Uterus (tissue), 4 donors: ENCODE measurements around the gene MRC2. TPM values are rescaled to one million over a fixed set of nuclear protein-coding genes. Genes with fewer than 3 reads are reported as not detected.
"Not testable (repeated sequence)": the region's sequence is repeated elsewhere in the genome, so short reads cannot be mapped to it uniquely, and the experiment has no call there.

ENCODE experiments used
- DNase-seq, 2 donors: peaks; one replicate each; pipeline ENCODE4 v3.0.0-alpha.2; 2019 to 2020
- H3K27ac ChIP-seq, 2 donors: fragments of 200-600 bp; sonication (generic); 1 replicate in 1 of 2; 2 replicates in 1 of 2; pipeline ENCODE4 v1.5.1; 2016 to 2018
- H3K27me3 ChIP-seq, 2 donors: fragments of 200-600 bp; sonication (generic); one replicate each; pipeline ENCODE4 v1.5.1; 2018 to 2019; ENCODE audit warnings: control low read depth in 1 of 2
- H3K36me3 ChIP-seq, 2 donors: fragments of 200-600 bp; sonication (generic); one replicate each; pipeline ENCODE4 v1.5.1; 2019; ENCODE audit warnings: control low read depth in 1 of 2
- H3K4me1 ChIP-seq, 2 donors: fragments of 200-600 bp; sonication (generic); one replicate each; pipeline ENCODE4 v1.5.1; 2018 to 2019; ENCODE audit warnings: control low read depth in 1 of 2
- H3K4me3 ChIP-seq, 2 donors: fragments of 200-600 bp; sonication (generic); 1 replicate in 1 of 2; 2 replicates in 1 of 2; pipeline ENCODE4 v1.5.1; 2018 to 2019; ENCODE audit warnings: mild to moderate bottlenecking in 1 of 2
- H3K9me3 ChIP-seq, 2 donors: fragments of 200-600 bp; sonication (generic); one replicate each; pipeline ENCODE4 v1.5.1; 2019; ENCODE audit warnings: control low read depth in 1 of 2
- CTCF ChIP-seq, 4 experiments: fragments of 200-600 bp in 2 of 4; fragments of 450-650 bp in 2 of 4; sonication (generic) in 2 of 4; IDR thresholded peaks; one replicate each; pipeline ENCODE4 v1.5.1; 2016 to 2019; ENCODE audit warnings: antibody characterized with exemption in 4 of 4, mild to moderate bottlenecking in 2 of 4, moderate library complexity in 1 of 4
- POLR2A ChIP-seq, 2 donors: fragments of 450-650 bp; IDR thresholded peaks; one replicate each; pipeline ENCODE4 v1.6.1; 2016; ENCODE audit warnings: antibody characterized with exemption in 2 of 2, mild to moderate bottlenecking in 1 of 2, moderate library complexity in 1 of 2
- intact Hi-C: fragments of 100-400 bp; cut with DNase I; formaldehyde crosslinking; loops from one replicate; pipeline ENCODE4 v1.15.1; 2023; ENCODE audit warnings: low total_unique reads
- total RNA-seq, 4 donors: library from RNA; depleted of rRNA in 3 of 4; stranded (reverse); fragments of >200 nt in 3 of 4; gene quantifications; one replicate each; pipeline versions ENCODE4 v1.1.0 to v1.2.4, GENCODE V29; 2014 to 2023
- donor health status: DM: yes; HTN: yes; CAD: no.

The MRC2 gene
- total RNA-seq, 4 donors from 2014 or later, result 30.7 to 273 (median 102) TPM

- H3K27ac ChIP-seq, result no peak overlapping the region
- no peaks in the 10 kb centered on the region for H3K36me3 ChIP-seq
- DNase-seq, result no peak
- H3K27me3 ChIP-seq, result no peaks in the 10 kb centered on the region
- H3K9me3 ChIP-seq, result no peaks in the 10 kb centered on the region
- peaks cover 0 to 5% of the 10 kb centered on the region in 2 donors for H3K4me1 ChIP-seq
- no peak overlapping the region for H3K4me3 ChIP-seq
- intact Hi-C loops, result no loop called here
- TF ChIP-seq POLR2A (IDR thresholded peaks at IDR 0.05), result no peak
- no peak for TF ChIP-seq CTCF (IDR thresholded peaks at IDR 0.05)
Measured at GRCh38 chr17:62693616-62694409, 66.3 kb downstream of the MRC2 start.

- H3K9me3 ChIP-seq, H3K4me3 ChIP-seq, H3K4me1 ChIP-seq, H3K36me3 ChIP-seq, DNase-seq, intact Hi-C loops, H3K27ac ChIP-seq, H3K27me3 ChIP-seq: not testable (repeated sequence)
Measured at GRCh38 chr17:62695093-62695738, 67.7 kb downstream of the MRC2 start.

- TF ChIP-seq POLR2A (IDR thresholded peaks at IDR 0.05) (no peak), CTCF (IDR thresholded peaks at IDR 0.05) (no peak)
- H3K4me3 ChIP-seq, result no peak overlapping the region
- H3K9me3 ChIP-seq, result no peaks in the 10 kb centered on the region
- no peak overlapping the region for H3K27ac ChIP-seq
- no peak for DNase-seq
- intact Hi-C loops, result no loop called here
- H3K36me3 ChIP-seq, result no peaks in the 10 kb centered on the region
- peaks cover 0 to 5% of the 10 kb centered on the region in 2 donors for H3K4me1 ChIP-seq
- no peaks in the 10 kb centered on the region for H3K27me3 ChIP-seq
Measured at GRCh38 chr17:62696256-62696655, 68.8 kb downstream of the MRC2 start.

- Histone ChIP-seq H3K9me3 (no peaks in the 10 kb centered on the region), H3K27me3 (no peaks in the 10 kb centered on the region), H3K36me3 (no peaks in the 10 kb centered on the region), H3K27ac (no peak overlapping the region), H3K4me3 (no peak overlapping the region), H3K4me1 (peaks cover 0 to 5% of the 10 kb centered on the region in 2 donors)
- DNase-seq, result no peak
- TF ChIP-seq POLR2A (IDR thresholded peaks at IDR 0.05) (no peak), CTCF (IDR thresholded peaks at IDR 0.05) (no peak)
- intact Hi-C loops, result no loop called here
Measured at GRCh38 chr17:62696726-62697490, 69.4 kb downstream of the MRC2 start.

GRCh38 chr17:62698459-62698858 is 71.0 kb downstream of the MRC2 start:
- H3K4me1 ChIP-seq, H3K4me3 ChIP-seq, DNase-seq, H3K27me3 ChIP-seq, H3K27ac ChIP-seq, H3K9me3 ChIP-seq, intact Hi-C loops, H3K36me3 ChIP-seq: not testable (repeated sequence)
